CD14-positive monocyte (primary cell): ENCODE measurements around the gene MRPS11. TPM values are rescaled to one million over a fixed set of nuclear protein-coding genes. Genes with fewer than 3 reads are reported as not detected.

ENCODE experiments used
- DNase-seq, 3 donors: peaks; one replicate each; pipeline ENCODE4 v3.0.0-alpha.2; 2011 to 2022
- H2AFZ ChIP-seq: 2 replicates; pipeline ENCODE4 v1.6.0; 2012; ENCODE audit warnings: mild to moderate bottlenecking, low read depth, low read length, inconsistent platforms; ENCODE audit not compliant: insufficient read depth, poor library complexity, severe bottlenecking
- H3K27ac ChIP-seq, 2 donors: 1 replicate in 1 of 2; 2 replicates in 1 of 2; pipeline ENCODE4 v1.5.1; 2012 to 2013; ENCODE audit warnings: low read length in 2 of 2, control low read depth in 1 of 2, inconsistent platforms in 1 of 2, low read depth in 1 of 2, mild to moderate bottlenecking in 1 of 2
- H3K27me3 ChIP-seq, 2 donors: one replicate each; pipeline versions ENCODE4 v1.6.0 to v1.6.1; 2011 to 2013; ENCODE audit warnings: low read length in 2 of 2; ENCODE audit not compliant: control insufficient read depth in 2 of 2, insufficient read depth in 2 of 2
- H3K36me3 ChIP-seq, 2 donors: replicated peaks in 1 of 2; 1 replicate in 1 of 2; 2 replicates in 1 of 2; pipeline versions ENCODE4 v1.5.1 to v1.6.1; 2012 to 2013; ENCODE audit warnings: low read length in 2 of 2, control low read depth in 1 of 2, inconsistent platforms in 1 of 2, mild to moderate bottlenecking in 1 of 2; ENCODE audit not compliant: insufficient read depth in 2 of 2, control insufficient read depth in 1 of 2
- H3K4me1 ChIP-seq, 2 donors: 1 replicate in 1 of 2; 2 replicates in 1 of 2; pipeline versions ENCODE4 v1.5.1 to v1.6.1; 2012 to 2013; ENCODE audit warnings: low read length in 2 of 2, control low read depth in 1 of 2, inconsistent platforms in 1 of 2, mild to moderate bottlenecking in 1 of 2, moderate library complexity in 1 of 2; ENCODE audit not compliant: insufficient read depth in 2 of 2, control insufficient read depth in 1 of 2
- H3K4me2 ChIP-seq: replicated peaks from 2 replicates; pipeline ENCODE3; 2012; ENCODE audit warnings: low read length, moderate library complexity, mild to moderate bottlenecking; ENCODE audit not compliant: poor library complexity, severe bottlenecking; ENCODE audit errors: extremely low read depth
- H3K4me3 ChIP-seq, 3 experiments: fragments of 200-600 bp in 1 of 3; sonication (generic) in 1 of 3; replicated peaks in 1 of 3; 1 replicate in 2 of 3; 2 replicates in 1 of 3; pipeline ENCODE4 v1.5.1; 2011 to 2013; ENCODE audit warnings: low read length in 3 of 3, mild to moderate bottlenecking in 3 of 3, control low read depth in 2 of 3, low read depth in 2 of 3, inconsistent platforms in 1 of 3, moderate library complexity in 1 of 3
- H3K79me2 ChIP-seq: 2 replicates; pipeline ENCODE4 v1.6.0; 2012; ENCODE audit warnings: mild to moderate bottlenecking, control low read depth, inconsistent platforms, low read length, moderate library complexity; ENCODE audit not compliant: insufficient read depth
- H3K9ac ChIP-seq: 2 replicates; pipeline ENCODE4 v1.6.0; 2017; ENCODE audit warnings: low read length, mild to moderate bottlenecking; ENCODE audit not compliant: insufficient read depth, poor library complexity, severe bottlenecking
- H3K9me3 ChIP-seq, 2 donors: replicated peaks in 1 of 2; 1 replicate in 1 of 2; 2 replicates in 1 of 2; pipeline versions ENCODE4 v1.5.1 to v1.6.1; 2012 to 2013; ENCODE audit warnings: low read length in 2 of 2, control low read depth in 1 of 2; ENCODE audit not compliant: control insufficient read depth in 1 of 2, insufficient read depth in 1 of 2
- H4K20me1 ChIP-seq: 2 replicates; pipeline ENCODE4 v1.6.0; 2012; ENCODE audit warnings: mild to moderate bottlenecking, low read length, control low read depth, moderate library complexity; ENCODE audit not compliant: insufficient read depth
- H3K27ac Mint-ChIP-seq, 7 donors: one replicate each; pipeline ENCODE4 v1.8.0; 2020; ENCODE audit warnings: mild to moderate bottlenecking in 7 of 7, mixed read lengths in 7 of 7, moderate library complexity in 6 of 7, inconsistent platforms in 2 of 7
- H3K27me3 Mint-ChIP-seq, 3 donors: one replicate each; pipeline ENCODE4 v1.8.0; 2021 to 2022; ENCODE audit warnings: low read depth in 3 of 3, mild to moderate bottlenecking in 3 of 3, mixed read lengths in 3 of 3, moderate library complexity in 3 of 3, inconsistent platforms in 1 of 3
- H3K36me3 Mint-ChIP-seq, 2 donors: one replicate each; pipeline ENCODE4 v1.8.0; 2020; ENCODE audit warnings: mixed read lengths in 2 of 2, inconsistent platforms in 1 of 2, mild to moderate bottlenecking in 1 of 2
- H3K4me1 Mint-ChIP-seq: one replicate; pipeline ENCODE4 v1.8.0; 2020; ENCODE audit warnings: mild to moderate bottlenecking, mixed read lengths
- H3K4me3 Mint-ChIP-seq, 2 donors: one replicate each; pipeline ENCODE4 v1.8.0; 2020; ENCODE audit warnings: mild to moderate bottlenecking in 2 of 2, mixed read lengths in 2 of 2, moderate library complexity in 1 of 2
- H3K9me3 Mint-ChIP-seq, 7 donors: one replicate each; pipeline ENCODE4 v1.8.0; 2020 to 2022; ENCODE audit warnings: mixed read lengths in 7 of 7, mild to moderate bottlenecking in 6 of 7, moderate library complexity in 6 of 7, inconsistent platforms in 2 of 7
- WGBS: methylation state at CpG from one replicate; pipeline ENCODE4 v1.1.5; 2013; ENCODE audit warnings: missing lambda C conversion rate; ENCODE audit not compliant: insufficient coverage; 5-methylcytosine and 5-hydroxymethylcytosine counted together
- intact Hi-C, 2 donors: fragments of 100-400 bp; cut with micrococcal nuclease; formaldehyde crosslinking; loops; one replicate each; pipeline versions ENCODE4 v1.15.0 to v1.15.1; 2023
- polyA plus RNA-seq, 3 donors: library from polyadenylated mRNA; depleted of rRNA in 1 of 3; unstranded in 2 of 3; stranded (reverse) in 1 of 3; fragments of 300-500 nt in 2 of 3; fragments of >200 nt in 1 of 3; fragmentation: Illumina TruSeq in 2 of 3; gene quantifications; 1 replicate in 2 of 3; 2 replicates in 1 of 3; pipeline ENCODE4 v1.2.3, GENCODE V29; 2012 to 2021
- TF ChIP-seq, protein P1 (sequence below): fragments of 200-600 bp; IDR thresholded peaks from one replicate; pipeline ENCODE4 v1.8.0; 2022; ENCODE audit warnings: antibody characterized with exemption, mild to moderate bottlenecking

The MRPS11 gene
- polyA plus RNA-seq, 3 donors: 31.1 to 70.2 (median 65.2) TPM

GRCh38 chr15:88529021-88529630 is 61.6 kb downstream of the MRPS11 start:
- Mint-ChIP-seq H3K36me3 (peaks cover 48 to 58% of the 10 kb centered on the region in 2 donors), H3K4me1 (no peaks in the 10 kb centered on the region), H3K9me3 (peaks cover 0 to under 1% (median 0%) of the 10 kb centered on the region in 7 donors), H3K27me3 (no peaks in the 10 kb centered on the region), H3K27ac (no peak overlapping the region), H3K4me3 (no peak overlapping the region)
- Histone ChIP-seq H3K27ac (no peak overlapping the region), H3K9ac (no peak overlapping the region), H3K4me3 (no peak overlapping the region), H2AFZ (no peak overlapping the region), H4K20me1 (no peaks in the 10 kb centered on the region), H3K36me3 (peaks cover 47 to 68% of the 10 kb centered on the region in 2 donors), H3K9me3 (peaks cover 0 to 3% of the 10 kb centered on the region in 2 donors), H3K4me1 (no peaks in the 10 kb centered on the region), H3K27me3 (no peaks in the 10 kb centered on the region), H3K79me2 (no peaks in the 10 kb centered on the region), H3K4me2 (no peak overlapping the region)
- intact Hi-C loops: no loop called here
- TF ChIP-seq, protein P1, sequence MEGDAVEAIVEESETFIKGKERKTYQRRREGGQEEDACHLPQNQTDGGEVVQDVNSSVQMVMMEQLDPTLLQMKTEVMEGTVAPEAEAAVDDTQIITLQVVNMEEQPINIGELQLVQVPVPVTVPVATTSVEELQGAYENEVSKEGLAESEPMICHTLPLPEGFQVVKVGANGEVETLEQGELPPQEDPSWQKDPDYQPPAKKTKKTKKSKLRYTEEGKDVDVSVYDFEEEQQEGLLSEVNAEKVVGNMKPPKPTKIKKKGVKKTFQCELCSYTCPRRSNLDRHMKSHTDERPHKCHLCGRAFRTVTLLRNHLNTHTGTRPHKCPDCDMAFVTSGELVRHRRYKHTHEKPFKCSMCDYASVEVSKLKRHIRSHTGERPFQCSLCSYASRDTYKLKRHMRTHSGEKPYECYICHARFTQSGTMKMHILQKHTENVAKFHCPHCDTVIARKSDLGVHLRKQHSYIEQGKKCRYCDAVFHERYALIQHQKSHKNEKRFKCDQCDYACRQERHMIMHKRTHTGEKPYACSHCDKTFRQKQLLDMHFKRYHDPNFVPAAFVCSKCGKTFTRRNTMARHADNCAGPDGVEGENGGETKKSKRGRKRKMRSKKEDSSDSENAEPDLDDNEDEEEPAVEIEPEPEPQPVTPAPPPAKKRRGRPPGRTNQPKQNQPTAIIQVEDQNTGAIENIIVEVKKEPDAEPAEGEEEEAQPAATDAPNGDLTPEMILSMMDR: no peak
- no CpG with 5 or more reads among the region's 1 CpG for WGBS
- no peak for DNase-seq

Other genes with a start within 250 kb of the MRPS11 start
- not detected for gene NTRK3, start 211.0 kb upstream of the MRPS11 start, polyA plus RNA-seq
- 10 to 100 TPM in 2 of 3 donors, 1 to 10 TPM in 1; 6.3 to 20.3 (median 17.0) TPM for gene MRPL46, start 320 bp upstream of the MRPS11 start, polyA plus RNA-seq
- 1 to 10 TPM in 2 of 3 donors, under 1 TPM in 1; 0.88 to 3.4 (median 1.8) TPM for gene DET1, start 79.0 kb downstream of the MRPS11 start, polyA plus RNA-seq
- gene AEN, start 153.6 kb downstream of the MRPS11 start, polyA plus RNA-seq: 10 to 100 TPM in 1 of 3 donors, 1 to 10 TPM in 2; 4.6 to 10.7 (median 6.3) TPM
- gene ISG20, start 171.3 kb downstream of the MRPS11 start, polyA plus RNA-seq: 10 to 100 TPM; 15.6 to 29.3 (median 25.1) TPM